ENCODE measurements around the gene CORO1A. TPM values are rescaled to one million over a fixed set of nuclear protein-coding genes. Genes with fewer than 3 reads are reported as not detected.

CORO1A gene
- polyA plus RNA-seq, 1 donor from 2014 or later, result 106 TPM

DNA sequence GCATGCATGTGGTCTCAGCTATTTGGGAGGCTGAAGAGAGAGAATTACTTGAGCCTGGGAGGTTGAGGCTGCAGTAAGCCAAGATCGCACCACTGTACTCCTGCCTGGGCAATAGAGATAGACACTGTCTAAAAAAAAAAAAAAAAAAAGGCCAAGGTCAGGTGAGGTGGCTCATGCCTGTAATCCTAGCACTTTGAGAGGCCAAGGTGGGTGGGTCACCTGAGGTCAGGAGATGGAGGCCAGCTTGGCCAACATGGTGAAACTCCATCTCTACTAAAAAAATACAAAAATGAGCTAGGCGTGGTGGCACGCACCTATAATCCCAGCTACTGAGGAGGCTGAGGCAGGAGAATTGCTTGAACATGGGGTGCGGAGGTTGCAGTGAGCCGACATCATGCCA lies 28.2 kb upstream of the CORO1A start:
- Histone ChIP-seq H3F3A (ENCODE audit: insufficient read depth, low read length, poor library complexity, severe bottlenecking) (no peaks in the 10 kb centered on the region), H3K27ac (ENCODE audit: low read length) (no peak overlapping the region), H3K9me3 (ENCODE audit: low read length) (no peaks in the 10 kb centered on the region), H3K27me3 (ENCODE audit: insufficient read depth, low read depth, low read length) (no peaks in the 10 kb centered on the region), H2AFZ (ENCODE audit: low read depth, low read length) (no peak overlapping the region), H3K4me3 (ENCODE audit: low read length) (no peak overlapping the region), H3K9me2 (ENCODE audit: insufficient read depth, low read length) (no peaks in the 10 kb centered on the region), H3K36me3 (ENCODE audit: insufficient read depth, low read length) (no peaks in the 10 kb centered on the region), H4K20me1 (ENCODE audit: insufficient read depth) (no peaks in the 10 kb centered on the region), H3K4me2 (ENCODE audit: low read length) (no peak overlapping the region), H3K9ac (ENCODE audit: low read length) (no peak overlapping the region), H3K79me2 (replicated peaks; ENCODE audit: insufficient read depth, low read length) (no peaks in the 10 kb centered on the region)
- TF ChIP-seq MXI1 (conservative IDR thresholded peaks at IDR 0.05; ENCODE audit: poor library complexity, severe bottlenecking), result no peak
- no peak for TF ChIP-seq SMC3 (conservative IDR thresholded peaks at IDR 0.05; ENCODE audit: poor library complexity)
- no peak for TF ChIP-seq EP300 (conservative IDR thresholded peaks at IDR 0.05; ENCODE audit: poor library complexity, severe bottlenecking)
- TF ChIP-seq, protein P1, sequence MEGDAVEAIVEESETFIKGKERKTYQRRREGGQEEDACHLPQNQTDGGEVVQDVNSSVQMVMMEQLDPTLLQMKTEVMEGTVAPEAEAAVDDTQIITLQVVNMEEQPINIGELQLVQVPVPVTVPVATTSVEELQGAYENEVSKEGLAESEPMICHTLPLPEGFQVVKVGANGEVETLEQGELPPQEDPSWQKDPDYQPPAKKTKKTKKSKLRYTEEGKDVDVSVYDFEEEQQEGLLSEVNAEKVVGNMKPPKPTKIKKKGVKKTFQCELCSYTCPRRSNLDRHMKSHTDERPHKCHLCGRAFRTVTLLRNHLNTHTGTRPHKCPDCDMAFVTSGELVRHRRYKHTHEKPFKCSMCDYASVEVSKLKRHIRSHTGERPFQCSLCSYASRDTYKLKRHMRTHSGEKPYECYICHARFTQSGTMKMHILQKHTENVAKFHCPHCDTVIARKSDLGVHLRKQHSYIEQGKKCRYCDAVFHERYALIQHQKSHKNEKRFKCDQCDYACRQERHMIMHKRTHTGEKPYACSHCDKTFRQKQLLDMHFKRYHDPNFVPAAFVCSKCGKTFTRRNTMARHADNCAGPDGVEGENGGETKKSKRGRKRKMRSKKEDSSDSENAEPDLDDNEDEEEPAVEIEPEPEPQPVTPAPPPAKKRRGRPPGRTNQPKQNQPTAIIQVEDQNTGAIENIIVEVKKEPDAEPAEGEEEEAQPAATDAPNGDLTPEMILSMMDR (IDR thresholded peaks at IDR 0.05; ENCODE audit: poor library complexity, severe bottlenecking), result no peak
- TF ChIP-seq TAF1 (IDR thresholded peaks at IDR 0.05; ENCODE audit: low read depth), result no peak
- no peak for TF ChIP-seq RAD21 (conservative IDR thresholded peaks at IDR 0.05)
- TF ChIP-seq, protein P2, sequence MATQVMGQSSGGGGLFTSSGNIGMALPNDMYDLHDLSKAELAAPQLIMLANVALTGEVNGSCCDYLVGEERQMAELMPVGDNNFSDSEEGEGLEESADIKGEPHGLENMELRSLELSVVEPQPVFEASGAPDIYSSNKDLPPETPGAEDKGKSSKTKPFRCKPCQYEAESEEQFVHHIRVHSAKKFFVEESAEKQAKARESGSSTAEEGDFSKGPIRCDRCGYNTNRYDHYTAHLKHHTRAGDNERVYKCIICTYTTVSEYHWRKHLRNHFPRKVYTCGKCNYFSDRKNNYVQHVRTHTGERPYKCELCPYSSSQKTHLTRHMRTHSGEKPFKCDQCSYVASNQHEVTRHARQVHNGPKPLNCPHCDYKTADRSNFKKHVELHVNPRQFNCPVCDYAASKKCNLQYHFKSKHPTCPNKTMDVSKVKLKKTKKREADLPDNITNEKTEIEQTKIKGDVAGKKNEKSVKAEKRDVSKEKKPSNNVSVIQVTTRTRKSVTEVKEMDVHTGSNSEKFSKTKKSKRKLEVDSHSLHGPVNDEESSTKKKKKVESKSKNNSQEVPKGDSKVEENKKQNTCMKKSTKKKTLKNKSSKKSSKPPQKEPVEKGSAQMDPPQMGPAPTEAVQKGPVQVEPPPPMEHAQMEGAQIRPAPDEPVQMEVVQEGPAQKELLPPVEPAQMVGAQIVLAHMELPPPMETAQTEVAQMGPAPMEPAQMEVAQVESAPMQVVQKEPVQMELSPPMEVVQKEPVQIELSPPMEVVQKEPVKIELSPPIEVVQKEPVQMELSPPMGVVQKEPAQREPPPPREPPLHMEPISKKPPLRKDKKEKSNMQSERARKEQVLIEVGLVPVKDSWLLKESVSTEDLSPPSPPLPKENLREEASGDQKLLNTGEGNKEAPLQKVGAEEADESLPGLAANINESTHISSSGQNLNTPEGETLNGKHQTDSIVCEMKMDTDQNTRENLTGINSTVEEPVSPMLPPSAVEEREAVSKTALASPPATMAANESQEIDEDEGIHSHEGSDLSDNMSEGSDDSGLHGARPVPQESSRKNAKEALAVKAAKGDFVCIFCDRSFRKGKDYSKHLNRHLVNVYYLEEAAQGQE (IDR thresholded peaks at IDR 0.05; ENCODE audit: borderline replicate concordance), result no peak
- TF ChIP-seq POLR2AphosphoS5 (IDR thresholded peaks at IDR 0.05), result no peak
- TF ChIP-seq EZH2 (IDR thresholded peaks at IDR 0.05; ENCODE audit: borderline replicate concordance, insufficient read depth, low read length, poor library complexity, severe bottlenecking), result no peak

DNA sequence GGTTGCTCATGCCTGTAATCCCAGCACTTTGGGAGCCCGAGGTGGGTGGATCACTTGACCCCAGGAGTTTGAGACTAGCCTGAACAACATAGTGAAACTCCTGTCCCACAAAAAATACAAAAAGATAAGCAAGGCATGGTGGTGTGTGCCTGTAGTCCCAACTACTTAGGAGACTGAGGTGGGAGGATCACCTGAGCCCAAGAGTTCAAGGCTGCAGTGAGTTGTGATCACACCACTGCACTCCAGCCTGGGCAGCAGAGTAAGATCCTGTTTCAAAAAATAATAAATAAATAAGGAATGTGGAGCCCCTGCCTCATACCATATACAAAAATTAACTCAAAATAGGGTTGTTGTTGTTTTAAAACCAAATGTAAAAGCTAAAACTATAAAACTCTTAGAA lies 26.2 kb upstream of the CORO1A start:
- Histone ChIP-seq H3K79me2 (replicated peaks; ENCODE audit: insufficient read depth, low read length) (no peaks in the 10 kb centered on the region), H3K9me2 (ENCODE audit: insufficient read depth, low read length) (no peaks in the 10 kb centered on the region)
- no peak for TF ChIP-seq EZH2 (IDR thresholded peaks at IDR 0.05; ENCODE audit: borderline replicate concordance, insufficient read depth, low read length, poor library complexity, severe bottlenecking)
- TF ChIP-seq, protein P1 (IDR thresholded peaks at IDR 0.05; ENCODE audit: poor library complexity, severe bottlenecking), result no peak
- no peak for TF ChIP-seq EP300 (conservative IDR thresholded peaks at IDR 0.05; ENCODE audit: poor library complexity, severe bottlenecking)
- no peak for TF ChIP-seq RAD21 (conservative IDR thresholded peaks at IDR 0.05)
- TF ChIP-seq, protein P2 (IDR thresholded peaks at IDR 0.05; ENCODE audit: borderline replicate concordance), result no peak
- TF ChIP-seq TAF1 (IDR thresholded peaks at IDR 0.05; ENCODE audit: low read depth), result no peak
- TF ChIP-seq POLR2AphosphoS5 (IDR thresholded peaks at IDR 0.05), result no peak
- TF ChIP-seq SMC3 (conservative IDR thresholded peaks at IDR 0.05; ENCODE audit: poor library complexity), result no peak

More for the DNA sequence above, 26.2 kb upstream of the CORO1A start:
- H3K4me2 ChIP-seq (ENCODE audit: low read length), result no peak overlapping the region
- no peak overlapping the region for H3K9ac ChIP-seq (ENCODE audit: low read length)
- H3K36me3 ChIP-seq (ENCODE audit: insufficient read depth, low read length), result no peaks in the 10 kb centered on the region
- no peaks in the 10 kb centered on the region for H3K9me3 ChIP-seq (ENCODE audit: low read length)
- H2AFZ ChIP-seq (ENCODE audit: low read depth, low read length), result no peak overlapping the region
- no peaks in the 10 kb centered on the region for H3F3A ChIP-seq (ENCODE audit: insufficient read depth, low read length, poor library complexity, severe bottlenecking)
- no peak overlapping the region for H3K4me3 ChIP-seq (ENCODE audit: low read length)
- no peaks in the 10 kb centered on the region for H3K27me3 ChIP-seq (ENCODE audit: insufficient read depth, low read depth, low read length)
- H4K20me1 ChIP-seq (ENCODE audit: insufficient read depth), result no peaks in the 10 kb centered on the region
- no peak overlapping the region for H3K27ac ChIP-seq (ENCODE audit: low read length)
